NCI-H2171 (cell line): Measurements from ENCODE around the gene RREB1.
A peak's percentile ranks its signal among the peaks of the same experiment; 100 is the strongest.

Experiments
- DNase-seq: peaks from one replicate; lab custom pipeline; 2025; lab: John Stamatoyannopoulos, UW

The RREB1 gene

GRCh38 chr6:7245668-7246393 is 138.1 kb downstream of the RREB1 start:
- no peak for DNase-seq

- no peak for DNase-seq
These were observed 138.8 kb downstream of the RREB1 start for GRCh38 chr6:7246401-7247178.

- no peak for DNase-seq
These were observed 139.4 kb downstream of the RREB1 start for GRCh38 chr6:7247179-7247456.

DNA sequence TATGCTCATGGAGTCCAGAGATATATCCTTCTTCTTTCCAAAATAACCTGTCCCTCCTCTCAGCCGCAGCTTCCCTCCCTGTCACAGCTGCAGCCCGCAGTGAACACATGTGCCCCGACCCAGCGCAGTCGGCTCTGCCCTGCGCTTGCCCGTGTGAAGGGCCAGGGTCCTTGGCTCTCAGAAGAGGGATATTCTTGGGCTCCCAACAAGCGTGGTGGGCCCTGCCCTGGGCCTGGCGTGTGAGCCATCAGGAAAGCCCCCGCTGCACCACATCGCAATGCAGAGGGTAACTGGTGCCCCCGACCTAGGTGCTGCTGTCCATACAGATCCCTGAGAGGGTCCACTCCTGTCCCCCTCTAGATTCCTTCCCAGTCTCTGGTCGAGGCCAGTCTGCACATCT is 140.1 kb downstream of the RREB1 start:
- DNase-seq, result no peak

DNA sequence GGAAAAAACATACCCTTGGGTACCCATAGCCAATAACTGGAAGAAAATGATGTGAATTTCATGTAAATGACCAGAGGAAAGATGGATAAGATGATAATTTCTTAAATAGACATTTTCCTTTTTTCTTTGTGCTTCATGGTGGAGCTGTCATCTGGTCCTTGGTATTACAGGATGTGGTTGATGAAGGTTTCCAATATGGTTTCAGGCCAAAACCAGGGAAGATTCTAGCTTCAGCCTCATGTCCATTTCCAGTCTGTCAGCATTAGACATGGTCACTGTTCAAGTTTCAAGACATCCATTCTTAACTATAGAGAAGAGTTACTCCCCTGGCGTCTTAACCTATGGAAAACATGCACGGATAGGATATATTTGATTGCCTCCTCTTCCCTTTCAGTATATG is 141.6 kb downstream of the RREB1 start:
- DNase-seq, result no peak

DNA sequence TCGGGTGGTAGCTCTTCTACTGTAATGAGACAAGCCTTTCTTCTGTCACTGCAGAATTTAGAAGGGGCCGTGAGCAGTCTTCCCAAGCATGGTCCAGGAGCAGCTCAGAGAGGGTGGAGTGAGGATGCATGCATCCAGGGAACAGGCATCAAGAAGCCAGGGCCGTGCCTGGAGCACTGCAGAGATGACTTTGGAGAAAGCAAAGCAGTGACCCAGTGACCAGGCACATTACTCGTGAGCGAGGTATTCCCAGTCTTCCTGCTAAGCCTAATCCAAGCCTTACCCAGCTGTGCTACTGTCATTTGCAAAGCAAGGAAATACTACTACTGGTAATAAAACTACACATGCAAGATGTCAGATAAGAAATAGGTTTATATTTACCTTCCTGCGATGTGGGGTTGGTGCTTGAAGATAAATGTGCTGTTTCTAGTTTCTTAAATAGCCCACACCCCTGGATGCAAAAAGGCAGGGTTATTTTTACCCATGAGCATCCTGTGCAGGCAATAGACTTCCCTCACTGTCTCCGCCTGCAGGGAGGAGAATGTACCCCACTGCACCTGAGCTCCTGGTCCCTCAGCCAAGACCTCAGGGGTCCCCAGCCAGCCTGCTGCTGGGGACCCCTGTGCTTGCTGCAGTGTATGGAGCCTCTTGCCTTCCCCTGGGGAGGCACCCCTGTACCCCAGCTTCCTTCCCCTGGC is 142.3 kb downstream of the RREB1 start:
- DNase-seq, result no peak

DNA sequence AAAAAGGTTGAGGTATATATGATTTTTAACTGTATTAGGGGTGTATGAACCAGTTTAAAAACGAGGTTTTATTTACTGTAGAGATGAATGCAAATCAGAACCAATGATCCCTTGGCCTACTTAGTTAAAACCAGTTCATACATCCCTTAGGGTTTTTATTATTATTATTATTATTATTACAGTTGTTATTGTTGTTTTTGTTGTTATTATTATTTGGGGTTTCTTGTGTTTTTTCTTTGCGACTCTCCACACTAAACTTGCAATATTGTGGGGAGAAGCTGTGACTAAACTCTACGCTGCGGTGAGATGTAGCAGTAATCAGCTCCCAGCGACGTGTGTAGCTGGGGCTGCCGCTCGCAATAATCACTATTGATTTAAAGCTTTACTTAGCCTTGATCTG is 143.1 kb downstream of the RREB1 start:
- no peak for DNase-seq

- no peak for DNase-seq
These were observed 144.0 kb downstream of the RREB1 start for GRCh38 chr6:7251646-7252260.

DNA sequence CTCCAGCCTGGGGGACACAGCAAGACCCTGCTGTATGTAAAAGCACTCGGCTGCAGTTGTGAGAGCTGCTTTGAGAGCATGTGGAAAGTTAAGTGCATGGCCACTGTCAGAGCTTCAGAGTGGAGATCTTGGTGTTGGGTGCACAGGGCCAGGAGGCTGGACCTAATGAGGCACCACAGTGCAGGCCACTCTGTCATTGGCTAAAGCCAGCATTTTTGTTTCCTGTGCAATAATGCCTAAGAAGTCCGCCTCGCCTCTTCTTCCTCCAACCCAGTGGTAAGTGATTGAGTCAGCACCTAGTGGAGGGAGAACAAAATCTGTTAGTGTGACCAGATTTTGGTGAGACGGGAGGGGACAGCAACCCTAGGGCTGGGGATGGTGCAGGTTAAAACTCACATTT is 144.6 kb downstream of the RREB1 start:
- DNase-seq, result no peak

- no peak for DNase-seq
These were observed 147.4 kb downstream of the RREB1 start for GRCh38 chr6:7254980-7255835.

DNA sequence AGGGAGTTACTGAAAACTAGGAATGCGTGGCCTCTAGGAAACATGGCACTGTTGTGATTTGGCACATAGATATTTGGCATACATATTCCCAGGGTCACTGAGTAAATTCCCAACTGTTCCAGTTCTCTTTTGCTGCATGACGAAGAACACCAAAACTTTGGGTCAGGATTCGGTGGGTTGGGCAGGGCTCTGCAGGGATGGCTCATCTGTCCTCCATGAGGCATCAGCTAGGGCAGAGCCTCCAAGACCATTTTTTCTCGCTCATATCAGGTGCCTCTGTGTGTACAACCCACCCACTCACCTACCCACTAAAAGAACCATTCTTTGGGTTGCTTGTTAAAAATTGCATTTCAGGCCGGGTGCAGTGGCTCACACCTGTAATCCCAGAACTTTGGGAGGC is 148.2 kb downstream of the RREB1 start:
- DNase-seq, result no peak

GRCh38 chr6:7256785-7257184 is 149.0 kb downstream of the RREB1 start:
- no peak for DNase-seq

DNA sequence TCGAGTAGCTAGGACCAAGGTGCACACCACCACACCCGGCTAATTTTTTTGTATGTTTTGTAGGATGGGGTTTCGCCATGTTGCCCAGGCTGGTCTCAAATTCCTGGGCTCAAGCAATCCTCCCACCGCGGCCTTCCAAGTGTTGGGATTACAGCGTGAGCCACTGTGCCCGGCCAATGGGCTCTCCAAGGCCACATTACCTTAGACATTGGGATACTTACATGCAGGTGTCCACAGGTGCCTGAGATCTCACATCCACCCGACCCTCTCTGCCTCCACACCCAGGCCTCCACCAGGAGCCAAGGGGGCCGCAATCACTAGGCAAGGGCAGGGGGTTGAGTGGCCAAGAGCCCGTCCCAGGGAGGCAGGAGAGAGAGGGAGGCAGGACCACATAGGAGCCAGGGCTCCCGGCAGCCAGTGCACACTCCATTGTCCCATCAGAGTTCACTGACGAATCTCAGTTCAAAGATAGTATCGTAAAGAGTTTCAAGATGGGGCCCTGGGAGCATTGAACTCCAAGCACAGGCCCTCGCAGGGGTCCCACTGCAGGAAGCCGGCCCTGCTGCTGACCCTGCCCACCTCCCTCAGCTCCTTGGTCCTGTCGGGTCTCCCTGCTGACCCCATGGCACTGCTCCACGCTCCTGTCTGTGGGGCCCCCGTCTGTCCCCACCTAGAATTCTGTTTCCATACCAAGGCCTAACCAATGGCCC is 149.9 kb downstream of the RREB1 start:
- no peak for DNase-seq

- no peak for DNase-seq
These were observed 150.5 kb downstream of the RREB1 start for GRCh38 chr6:7258231-7258763.

DNA sequence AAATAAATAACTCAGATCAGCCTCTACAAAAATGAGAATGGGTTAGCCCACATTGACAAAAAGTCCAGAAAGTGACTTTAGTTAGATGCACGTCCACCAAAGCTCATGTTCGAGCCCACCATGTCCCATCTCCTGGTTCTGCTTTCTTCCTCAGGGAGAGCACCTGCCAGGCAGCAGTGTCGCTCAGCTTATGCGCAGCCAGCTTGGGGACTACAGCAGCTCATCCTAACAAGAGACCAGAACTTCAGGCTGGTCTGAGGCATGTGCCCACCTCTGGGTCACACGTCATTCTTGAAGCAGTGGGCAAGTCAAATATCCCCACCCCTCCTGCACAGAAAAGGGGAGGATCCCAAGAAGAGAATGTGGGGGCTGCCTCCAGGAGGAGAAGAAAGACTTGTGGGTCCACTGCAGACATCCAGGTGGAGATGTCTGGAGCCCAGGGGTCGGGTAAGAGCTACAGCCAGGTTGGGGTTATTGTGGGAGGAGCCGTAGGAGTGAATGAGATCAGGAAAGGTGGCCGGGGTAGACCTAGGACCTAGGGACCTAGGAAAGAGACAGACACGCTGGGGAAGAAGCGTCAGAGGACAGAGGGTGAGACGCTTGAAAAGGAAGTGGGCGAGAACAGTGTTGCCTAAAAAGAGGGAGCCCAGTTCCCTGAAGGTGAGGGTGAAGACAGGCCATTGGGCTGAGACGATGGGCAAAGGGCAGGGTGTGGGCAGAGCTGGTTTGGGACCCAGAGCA is 152.7 kb downstream of the RREB1 start:
- DNase-seq, result no peak

- peak; percentile 74 for DNase-seq
These were observed 153.5 kb downstream of the RREB1 start for GRCh38 chr6:7261032-7261841.

- DNase-seq, result peak; percentile 87
These were observed 154.2 kb downstream of the RREB1 start for GRCh38 chr6:7261852-7262461.

DNA sequence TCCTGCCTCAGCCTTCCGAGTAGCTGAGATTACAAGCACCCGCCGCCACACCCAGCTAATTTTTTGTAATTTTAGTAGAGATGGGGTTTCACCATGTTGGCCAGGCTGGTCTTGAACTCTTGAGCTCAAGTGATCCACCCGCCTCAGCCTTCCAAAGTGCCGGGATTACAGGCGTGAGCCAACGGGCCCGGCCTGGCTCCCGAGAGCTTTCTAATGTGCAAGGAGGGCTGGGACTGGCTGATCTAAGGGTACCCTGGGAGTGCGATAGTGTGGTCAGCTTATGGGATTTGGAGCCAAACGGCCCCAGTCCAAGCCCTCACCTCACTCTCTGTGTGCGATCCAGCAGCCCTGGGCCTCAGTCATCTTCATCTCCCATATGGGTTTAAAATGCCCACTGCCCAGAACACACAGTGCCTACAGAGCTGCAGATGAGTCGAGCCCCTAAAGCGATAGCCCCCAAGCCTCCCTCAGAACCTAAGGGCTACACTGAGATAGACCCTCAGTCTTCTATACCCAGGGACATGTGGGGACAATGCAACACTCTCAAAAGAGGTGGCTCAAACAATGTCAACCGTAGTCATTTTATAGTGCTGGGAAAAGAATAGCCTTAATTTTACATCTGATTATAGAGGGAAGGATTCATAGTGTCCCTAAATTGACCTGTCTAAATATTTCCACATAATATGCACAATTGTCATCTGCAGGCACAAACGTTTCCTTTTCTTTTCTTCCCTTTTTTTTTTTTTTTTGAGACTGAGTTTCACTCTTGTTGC is 155.2 kb downstream of the RREB1 start:
- DNase-seq, result no peak
